K562 (cell line): Measurements from ENCODE around the gene GYG1.

ENCODE experiments used
- OTX1 ChIP-seq: fragments of 450-650 bp; formaldehyde crosslinking; IDR thresholded peaks from 2 replicates; pipeline ENCODE4 v1.4.0; 2022; ENCODE audit warnings: mild to moderate bottlenecking
- SRSF7 ChIP-seq: fragments of 200-400 bp; formaldehyde crosslinking; optimal IDR thresholded peaks from 2 replicates; pipeline ENCODE3; 2017; ENCODE audit warnings: mild to moderate bottlenecking, low read depth, low read length
- TF ChIP-seq, protein P1 (sequence below), 3 experiments: IDR thresholded peaks in 2 of 3; conservative IDR thresholded peaks in 1 of 3; 2 replicates each; pipeline ENCODE4 v1.5.1; 2011 to 2012; ENCODE audit warnings: low read length in 3 of 3, mild to moderate bottlenecking in 3 of 3, control low read depth in 2 of 3, improper control_type of control experiment in 1 of 3, inconsistent platforms in 1 of 3, low read depth in 1 of 3, mixed read lengths in 1 of 3, moderate library complexity in 1 of 3; ENCODE audit not compliant: insufficient read depth in 2 of 3
- TF ChIP-seq, protein P2 (sequence below): fragments of 250-450 bp; sonication (Bioruptor Pico); IDR thresholded peaks from 2 replicates; pipeline ENCODE4 v1.5.0; 2021

DNA sequence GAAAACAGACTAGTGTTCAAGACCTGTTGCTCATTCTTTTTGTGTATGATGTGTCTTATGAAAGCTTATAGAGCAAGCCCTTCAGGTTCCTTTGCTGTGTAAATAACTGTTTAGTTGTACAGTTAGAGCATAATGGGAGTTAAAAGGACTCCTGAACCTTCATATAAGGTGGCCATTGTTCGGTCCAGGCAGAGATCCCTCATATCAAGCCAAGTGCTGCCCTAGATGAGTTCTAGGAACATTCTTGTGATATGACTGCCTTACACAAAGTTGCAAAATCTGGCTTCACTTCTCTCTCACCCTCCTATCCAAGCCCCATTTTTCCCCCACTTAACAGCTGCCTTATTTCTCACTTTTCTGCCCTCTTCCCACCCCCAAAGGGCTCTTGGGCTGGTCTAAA, 26.9 kb downstream of the GYG1 start:
- TF ChIP-seq SRSF7: no peak
- TF ChIP-seq, protein P1, sequence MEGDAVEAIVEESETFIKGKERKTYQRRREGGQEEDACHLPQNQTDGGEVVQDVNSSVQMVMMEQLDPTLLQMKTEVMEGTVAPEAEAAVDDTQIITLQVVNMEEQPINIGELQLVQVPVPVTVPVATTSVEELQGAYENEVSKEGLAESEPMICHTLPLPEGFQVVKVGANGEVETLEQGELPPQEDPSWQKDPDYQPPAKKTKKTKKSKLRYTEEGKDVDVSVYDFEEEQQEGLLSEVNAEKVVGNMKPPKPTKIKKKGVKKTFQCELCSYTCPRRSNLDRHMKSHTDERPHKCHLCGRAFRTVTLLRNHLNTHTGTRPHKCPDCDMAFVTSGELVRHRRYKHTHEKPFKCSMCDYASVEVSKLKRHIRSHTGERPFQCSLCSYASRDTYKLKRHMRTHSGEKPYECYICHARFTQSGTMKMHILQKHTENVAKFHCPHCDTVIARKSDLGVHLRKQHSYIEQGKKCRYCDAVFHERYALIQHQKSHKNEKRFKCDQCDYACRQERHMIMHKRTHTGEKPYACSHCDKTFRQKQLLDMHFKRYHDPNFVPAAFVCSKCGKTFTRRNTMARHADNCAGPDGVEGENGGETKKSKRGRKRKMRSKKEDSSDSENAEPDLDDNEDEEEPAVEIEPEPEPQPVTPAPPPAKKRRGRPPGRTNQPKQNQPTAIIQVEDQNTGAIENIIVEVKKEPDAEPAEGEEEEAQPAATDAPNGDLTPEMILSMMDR (IDR thresholded peaks at IDR 0.05 in 2 of 3, conservative IDR thresholded peaks at IDR 0.05 in 1 of 3; ENCODE audit: insufficient read depth in 2 of 3, low read depth in 1 of 3, low read length in 3 of 3): no peak
- TF ChIP-seq, protein P2, sequence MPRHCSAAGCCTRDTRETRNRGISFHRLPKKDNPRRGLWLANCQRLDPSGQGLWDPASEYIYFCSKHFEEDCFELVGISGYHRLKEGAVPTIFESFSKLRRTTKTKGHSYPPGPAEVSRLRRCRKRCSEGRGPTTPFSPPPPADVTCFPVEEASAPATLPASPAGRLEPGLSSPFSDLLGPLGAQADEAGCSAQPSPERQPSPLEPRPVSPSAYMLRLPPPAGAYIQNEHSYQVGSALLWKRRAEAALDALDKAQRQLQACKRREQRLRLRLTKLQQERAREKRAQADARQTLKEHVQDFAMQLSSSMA (CRISPR knock-in tag): no peak
- no peak for TF ChIP-seq OTX1 (CRISPR knock-in tag)
